Urothelium cell line (cell line): ENCODE results near the gene CLDN34.

Experiments used
- DNase-seq: peaks from one replicate; pipeline ENCODE4 v3.0.0; 2011; ENCODE audit warnings: low spot score, mixed read lengths
- FAIRE-seq: peaks from 2 replicates; lab custom pipeline; 2011; peaks lifted over from hg19 to GRCh38; lab: Jason Lieb, UNC

Gene CLDN34

DNA sequence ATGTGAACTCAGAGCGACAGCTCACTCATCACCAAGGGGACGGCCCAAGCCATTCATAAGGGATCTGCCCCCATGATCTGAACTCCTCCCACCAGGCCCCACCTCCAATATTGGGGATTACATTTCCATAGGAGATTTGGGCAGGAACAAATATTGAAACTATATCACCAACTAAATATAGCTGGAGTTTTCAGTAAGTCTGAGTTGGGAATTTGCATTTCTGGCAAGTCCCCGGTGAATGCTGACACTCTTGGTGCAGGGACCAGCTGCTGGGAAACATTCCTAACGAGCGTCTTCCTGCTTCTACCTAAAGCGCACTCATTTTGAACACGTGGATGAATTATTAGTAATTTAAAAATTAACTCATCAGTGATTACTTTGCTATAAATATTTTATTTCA, 13.2 kb downstream of the CLDN34 start:
- DNase-seq: no peak
- FAIRE-seq: no peak

DNA sequence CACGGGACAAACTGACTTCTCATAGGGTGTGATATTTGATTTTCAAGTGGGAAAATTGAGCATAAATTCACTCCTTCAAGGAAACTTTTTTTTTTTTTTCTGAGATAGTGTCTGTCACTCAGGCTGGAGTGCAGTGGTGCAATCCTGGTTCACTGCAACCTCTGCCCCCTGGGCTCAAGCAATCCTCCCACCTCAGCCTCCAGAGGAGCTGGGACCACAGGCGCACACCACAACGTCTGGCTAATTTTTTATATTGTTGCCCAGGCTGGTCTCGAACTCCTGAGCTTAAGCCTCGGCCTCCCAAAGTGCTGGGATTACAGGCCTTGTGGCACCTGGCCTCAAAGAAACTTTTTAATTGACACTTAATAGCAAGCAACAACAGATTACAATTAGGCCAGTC, 13.8 kb downstream of the CLDN34 start:
- DNase-seq: no peak
- no peak for FAIRE-seq

DNA sequence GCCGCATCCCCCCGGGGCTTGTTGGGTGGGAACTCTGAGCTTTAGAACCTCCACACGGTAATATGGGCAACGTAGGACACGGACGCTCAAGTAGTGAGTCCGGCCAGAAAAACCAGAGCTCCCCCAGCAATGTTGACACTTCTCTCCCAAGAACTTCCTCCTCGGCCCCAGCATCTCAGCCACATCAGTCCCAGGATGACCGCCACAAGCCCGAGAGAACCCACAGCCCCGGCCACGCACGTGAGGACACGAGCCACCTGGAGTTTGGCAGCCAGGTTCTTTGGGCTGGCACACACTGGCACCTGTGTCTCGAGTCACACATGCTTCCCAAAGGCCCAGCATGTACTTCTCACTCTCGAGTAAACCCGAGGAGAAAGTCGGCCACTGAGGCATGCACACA, 16.3 kb downstream of the CLDN34 start:
- DNase-seq (no peak), FAIRE-seq (no peak)

DNA sequence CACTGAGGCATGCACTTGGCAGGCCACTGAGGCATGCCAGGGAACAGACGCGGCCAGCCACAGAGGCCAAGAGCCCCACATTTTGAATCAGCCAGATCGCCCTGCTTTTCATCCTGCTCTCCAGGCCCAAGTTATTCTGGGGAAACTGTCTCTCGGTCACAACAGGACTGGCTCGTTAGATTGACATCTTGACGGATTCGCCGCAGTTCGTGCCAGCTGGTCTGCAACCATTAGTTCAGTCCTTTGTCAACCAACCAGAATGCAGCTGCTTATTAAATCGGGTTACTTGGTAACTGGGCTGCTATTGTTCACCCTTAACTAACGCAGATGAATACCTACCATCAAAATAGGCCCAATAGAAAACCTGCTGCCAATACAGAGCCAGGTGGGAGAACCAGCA, 16.7 kb downstream of the CLDN34 start:
- no peak for FAIRE-seq
- no peak for DNase-seq

DNA sequence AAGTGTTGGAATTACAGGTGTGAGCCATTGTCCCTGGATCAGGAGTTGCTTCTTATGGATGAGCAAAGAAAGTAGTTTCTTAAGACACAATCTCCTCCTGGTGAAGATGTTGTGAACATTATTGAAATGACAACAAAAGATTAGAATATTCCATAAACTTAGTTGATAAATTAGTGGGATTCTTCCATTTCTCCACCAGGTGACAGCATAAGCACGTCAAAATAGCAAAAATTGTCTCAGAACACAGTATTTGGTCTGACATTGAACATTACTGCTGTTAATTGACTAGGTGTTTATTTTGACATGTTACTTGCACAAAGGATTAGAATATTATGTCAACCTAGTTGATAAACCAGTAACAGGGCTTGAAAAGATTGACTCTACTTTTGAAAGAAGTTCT, 21.6 kb downstream of the CLDN34 start:
- no peak for FAIRE-seq
- no peak for DNase-seq

DNA sequence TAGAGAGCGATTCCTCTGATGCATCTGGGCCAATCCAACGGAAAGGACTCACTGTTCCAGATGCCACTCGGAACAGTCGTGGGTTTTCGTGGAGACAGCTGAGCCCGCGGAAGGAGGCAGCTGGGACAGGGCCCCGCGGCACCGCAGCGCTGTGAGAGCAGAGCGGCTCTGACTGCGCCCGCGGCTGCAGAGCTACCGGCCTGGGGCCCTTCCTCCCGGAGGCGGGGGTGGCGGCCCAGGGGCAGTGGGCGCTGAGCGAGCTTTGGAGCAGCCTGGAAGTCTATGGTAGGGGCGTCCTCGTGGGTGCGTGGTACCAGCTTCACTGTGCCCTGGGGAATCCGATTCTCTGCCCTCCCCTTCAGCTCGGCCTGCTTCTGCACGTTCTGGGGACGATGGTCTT, 24.9 kb downstream of the CLDN34 start:
- DNase-seq (no peak), FAIRE-seq (no peak)

DNA sequence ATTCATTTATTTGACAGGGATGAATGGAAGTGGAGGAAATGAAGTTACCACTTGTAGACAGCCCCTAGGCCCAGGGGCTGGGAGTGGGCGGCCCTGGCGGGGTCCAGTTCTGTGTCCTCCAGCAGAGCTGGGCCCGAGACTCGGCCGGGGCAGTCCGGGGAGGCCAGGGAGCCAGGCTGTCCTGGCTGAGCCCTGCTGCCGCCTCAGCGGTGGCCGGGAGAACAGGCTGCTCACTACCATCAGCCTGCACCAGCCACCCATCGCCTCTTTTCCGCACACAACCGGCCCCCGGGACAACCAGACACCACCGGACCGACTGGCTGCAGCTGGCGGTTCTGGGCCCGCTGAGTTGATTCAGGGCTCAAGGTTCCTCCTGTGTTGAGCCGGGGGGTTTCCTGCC, 25.6 kb downstream of the CLDN34 start:
- FAIRE-seq (no peak), DNase-seq (no peak)

DNA sequence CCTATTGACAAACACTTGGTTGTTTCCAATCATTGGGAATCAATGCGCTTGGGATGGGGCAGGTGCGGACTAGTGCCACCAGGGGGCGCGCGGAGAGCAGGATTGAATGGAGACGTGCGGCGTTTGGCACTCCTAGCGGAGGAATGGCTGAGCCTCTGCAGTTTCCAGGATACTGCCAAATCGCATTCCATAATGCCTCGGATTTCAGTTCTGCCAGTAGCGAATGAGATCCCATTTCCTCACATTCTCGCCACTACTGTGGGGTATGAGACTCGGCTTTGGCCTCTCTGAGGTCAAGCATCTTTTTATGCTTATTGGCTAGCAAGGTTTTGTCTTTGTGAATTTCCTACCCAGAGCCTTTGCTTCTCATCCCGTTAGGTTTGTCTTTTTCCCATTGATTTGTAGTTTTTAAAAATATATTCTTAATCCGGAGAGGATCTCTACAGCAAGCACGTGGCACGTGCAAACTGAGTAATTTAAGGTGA, 28.7 kb downstream of the CLDN34 start:
- FAIRE-seq (no peak), DNase-seq (no peak)

DNA sequence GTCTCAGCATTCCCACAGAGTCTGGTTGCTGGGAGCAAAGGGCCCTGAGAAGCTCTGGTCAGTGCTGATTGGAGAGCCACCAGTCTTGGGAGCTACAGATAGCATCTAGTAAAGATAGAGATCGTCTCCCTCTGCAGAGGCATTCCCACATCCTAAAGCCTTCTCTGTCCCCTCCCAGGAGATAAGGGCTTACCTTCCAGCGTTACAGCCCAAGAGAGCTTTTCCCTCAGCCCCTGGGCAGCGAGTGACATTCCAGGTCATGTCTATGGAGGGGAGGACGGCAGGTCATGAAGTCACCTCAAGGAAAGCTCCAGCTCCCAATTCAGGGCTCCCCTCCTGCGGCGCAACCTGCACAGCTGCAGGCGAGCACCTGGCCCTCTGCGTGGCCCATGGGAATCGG, 29.9 kb downstream of the CLDN34 start:
- FAIRE-seq: no peak

DNA sequence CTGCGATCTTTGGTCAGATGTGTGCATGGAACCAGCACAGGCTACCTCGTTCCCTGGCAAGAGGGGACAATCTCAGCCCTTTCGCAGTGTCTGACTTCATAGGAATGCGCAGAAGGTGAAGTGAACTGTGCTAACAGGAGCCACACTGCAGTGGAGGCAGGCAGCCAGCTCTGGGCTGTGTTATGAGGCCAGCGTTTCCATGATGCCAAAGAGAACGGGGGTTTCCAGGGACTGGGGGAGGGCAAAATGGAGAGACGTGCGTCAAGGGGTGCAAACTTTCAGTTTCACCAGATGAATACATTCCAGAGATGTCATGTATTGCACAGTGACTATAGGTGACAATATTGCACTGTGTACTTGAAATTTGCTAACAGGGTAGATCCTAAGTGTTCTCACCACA, 30.4 kb downstream of the CLDN34 start:
- FAIRE-seq (no peak), DNase-seq (no peak)

More for the DNA sequence above, 29.9 kb downstream of the CLDN34 start:
- no peak for DNase-seq

DNA sequence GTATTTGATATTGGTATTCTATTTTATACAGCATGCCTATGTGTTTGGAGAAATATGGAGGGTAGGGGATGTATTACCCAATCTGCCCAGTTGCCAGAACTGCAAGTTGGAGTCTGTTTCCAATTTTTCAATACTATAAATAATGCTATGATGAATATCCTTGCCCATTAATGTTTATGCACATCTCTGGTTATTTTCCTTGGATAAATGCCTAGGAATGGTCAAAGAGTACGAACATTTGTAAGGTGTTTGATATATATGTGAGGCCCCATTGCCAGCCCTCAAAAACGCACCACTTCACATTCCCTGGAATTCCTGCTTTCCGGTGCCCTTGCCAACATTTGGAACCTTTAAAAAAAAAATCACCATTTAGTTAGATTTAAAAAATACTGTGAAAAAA, 34.3 kb downstream of the CLDN34 start:
- no peak for FAIRE-seq
- no peak for DNase-seq

DNA sequence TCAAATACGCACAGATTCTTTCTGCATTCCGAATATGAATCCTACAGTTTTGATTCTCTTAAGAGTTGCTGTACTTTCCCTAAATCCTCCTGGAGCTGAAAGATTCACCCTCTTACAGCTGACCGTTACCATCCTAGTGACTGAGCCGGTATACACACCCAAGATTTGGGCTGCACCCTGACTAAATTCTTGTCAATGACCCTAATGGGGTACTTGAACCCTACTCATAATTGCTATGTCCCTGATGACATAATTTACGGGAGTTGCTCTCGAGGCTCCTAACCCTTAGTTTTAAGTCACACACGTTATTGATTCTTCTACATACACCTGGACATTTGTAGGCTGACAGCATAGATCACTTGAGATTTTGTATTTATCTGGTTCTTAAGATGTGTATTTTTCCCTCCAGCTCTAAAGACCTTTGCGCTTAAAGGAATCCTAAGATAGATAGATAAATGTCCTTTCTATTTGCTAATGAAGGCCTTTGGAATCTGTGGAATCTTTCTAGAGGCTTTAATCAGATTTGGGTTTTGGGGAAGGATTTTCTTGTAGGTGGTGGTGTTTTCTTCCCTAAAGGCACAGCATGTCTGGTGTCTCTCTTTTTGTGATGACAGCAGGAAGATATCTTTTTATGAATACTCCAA, 37.8 kb downstream of the CLDN34 start:
- DNase-seq: no peak
- FAIRE-seq: no peak

DNA sequence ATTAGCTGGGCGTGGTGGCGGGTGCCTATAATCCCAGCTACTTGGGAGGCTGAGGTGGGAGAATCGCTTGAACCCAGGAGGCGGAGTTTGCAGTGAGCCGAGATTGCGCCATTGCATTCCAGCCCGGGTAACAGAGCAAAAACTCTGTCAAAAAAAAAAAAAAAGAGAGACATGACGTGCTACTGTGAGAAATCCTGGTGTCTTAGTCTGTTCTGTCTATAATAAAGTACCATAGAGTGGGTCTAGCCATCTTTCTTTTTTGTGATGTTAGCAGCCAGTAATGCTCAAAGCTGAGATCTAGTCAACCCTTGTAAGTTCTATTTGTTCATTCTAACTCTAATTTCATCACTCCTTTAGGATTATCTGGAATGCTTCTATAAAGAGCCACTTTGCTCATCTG, 38.9 kb downstream of the CLDN34 start:
- FAIRE-seq (no peak), DNase-seq (no peak)

DNA sequence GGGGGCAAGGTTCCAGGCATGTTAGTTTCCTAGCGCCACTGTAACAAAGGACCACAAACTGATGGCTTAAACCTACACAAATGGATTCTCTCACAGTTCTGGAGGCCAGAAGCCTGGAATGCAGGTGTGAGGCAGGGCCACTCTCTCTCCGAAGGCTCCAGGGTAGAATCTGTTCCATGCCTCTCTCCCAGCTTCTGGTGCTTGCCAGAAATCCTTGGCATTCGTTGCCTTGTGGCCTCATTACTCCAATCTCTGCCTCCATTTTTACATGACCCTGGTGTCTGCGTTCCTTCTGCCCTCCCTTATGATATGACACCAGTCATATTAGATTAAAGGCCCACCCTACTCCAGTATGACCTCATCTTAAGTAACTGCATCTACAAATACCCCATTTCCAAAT, 39.6 kb downstream of the CLDN34 start:
- FAIRE-seq: no peak
- DNase-seq: no peak

DNA sequence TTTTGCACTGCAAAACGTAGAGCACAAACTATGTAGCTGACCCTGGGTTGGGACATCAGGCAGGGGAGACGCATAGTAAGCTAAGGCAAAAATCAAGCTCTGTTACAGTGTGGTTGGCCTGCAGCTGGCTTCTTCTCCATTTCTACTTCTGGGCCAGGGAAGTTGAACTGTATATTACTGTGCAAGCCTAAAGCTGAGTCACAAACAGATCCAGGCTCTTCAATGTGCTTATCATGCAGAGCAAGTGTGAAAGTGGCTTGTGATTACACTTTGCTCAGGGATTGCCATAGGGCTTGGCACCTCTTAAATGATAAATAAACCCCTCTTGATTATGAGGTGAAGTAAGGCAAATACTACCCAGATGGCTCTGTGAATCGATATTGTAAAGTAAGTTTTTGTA, 40.5 kb downstream of the CLDN34 start:
- DNase-seq: no peak

DNA sequence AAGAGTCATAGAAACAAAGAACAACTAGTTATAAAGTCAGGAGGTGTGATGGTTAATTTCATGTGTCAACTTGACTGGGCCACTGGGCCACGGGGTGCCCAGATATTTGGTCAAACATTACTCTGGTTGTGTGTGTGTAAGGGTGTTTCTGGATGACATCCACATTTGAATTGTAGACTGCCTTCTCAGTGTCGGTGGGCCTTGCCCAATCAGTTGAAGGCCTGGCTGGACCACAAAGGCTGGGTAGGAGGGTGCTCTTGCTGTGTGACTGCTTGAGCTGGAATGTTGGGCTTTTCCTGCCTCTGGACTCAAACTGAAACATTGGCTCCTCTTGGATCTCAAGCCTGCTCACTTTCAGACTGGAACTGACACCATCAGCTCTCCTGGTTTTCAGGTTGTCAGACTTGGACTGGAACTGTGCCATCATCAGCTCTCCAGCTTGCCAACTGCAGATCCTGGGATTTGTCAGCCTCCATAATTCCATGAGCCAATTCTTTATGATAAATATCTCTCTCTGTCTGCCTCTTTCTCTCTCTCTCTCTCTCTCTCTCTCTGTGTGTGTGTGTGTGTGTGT, 41.4 kb downstream of the CLDN34 start:
- FAIRE-seq (no peak), DNase-seq (no peak)

More for the DNA sequence above, 40.5 kb downstream of the CLDN34 start:
- no peak for FAIRE-seq

DNA sequence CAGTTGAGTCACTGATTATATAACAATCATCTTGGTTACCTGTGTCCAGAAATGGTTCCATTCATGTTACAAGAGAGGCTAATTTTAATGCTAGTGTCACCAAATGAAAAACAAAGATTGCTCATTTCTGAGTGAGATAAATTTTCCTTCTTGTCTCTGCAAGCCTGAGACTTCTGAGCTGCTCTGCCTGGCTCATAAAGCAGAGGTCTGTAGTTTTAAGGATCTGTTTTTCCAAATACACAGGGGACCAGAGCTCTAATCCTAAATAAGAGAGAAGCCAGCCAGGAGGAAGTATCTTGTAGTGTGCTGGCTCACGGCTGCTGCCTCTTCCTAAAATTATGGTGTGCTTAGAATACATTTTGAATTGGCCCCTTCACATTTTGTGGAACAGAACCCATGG, 42.6 kb downstream of the CLDN34 start:
- no peak for FAIRE-seq
- no peak for DNase-seq

DNA sequence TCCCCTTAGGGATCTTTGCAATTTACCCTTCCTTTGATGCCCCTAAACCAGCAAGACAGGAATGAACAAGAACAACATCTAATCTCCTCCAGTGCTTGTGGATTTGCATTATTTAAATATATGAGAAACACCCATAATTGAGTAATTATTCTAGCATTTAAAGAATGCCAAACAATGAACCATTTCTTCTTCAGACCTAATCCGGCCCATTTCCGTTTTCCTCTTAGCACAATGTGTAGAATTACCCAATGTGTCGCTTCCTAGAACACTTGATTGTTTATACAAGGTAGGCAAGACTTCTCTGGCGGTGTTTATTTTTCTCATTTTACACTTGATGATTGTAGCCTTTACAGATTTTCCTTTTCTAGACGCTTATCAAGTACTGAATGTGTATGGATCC, 43.5 kb downstream of the CLDN34 start:
- no peak for FAIRE-seq
- DNase-seq: no peak

DNA sequence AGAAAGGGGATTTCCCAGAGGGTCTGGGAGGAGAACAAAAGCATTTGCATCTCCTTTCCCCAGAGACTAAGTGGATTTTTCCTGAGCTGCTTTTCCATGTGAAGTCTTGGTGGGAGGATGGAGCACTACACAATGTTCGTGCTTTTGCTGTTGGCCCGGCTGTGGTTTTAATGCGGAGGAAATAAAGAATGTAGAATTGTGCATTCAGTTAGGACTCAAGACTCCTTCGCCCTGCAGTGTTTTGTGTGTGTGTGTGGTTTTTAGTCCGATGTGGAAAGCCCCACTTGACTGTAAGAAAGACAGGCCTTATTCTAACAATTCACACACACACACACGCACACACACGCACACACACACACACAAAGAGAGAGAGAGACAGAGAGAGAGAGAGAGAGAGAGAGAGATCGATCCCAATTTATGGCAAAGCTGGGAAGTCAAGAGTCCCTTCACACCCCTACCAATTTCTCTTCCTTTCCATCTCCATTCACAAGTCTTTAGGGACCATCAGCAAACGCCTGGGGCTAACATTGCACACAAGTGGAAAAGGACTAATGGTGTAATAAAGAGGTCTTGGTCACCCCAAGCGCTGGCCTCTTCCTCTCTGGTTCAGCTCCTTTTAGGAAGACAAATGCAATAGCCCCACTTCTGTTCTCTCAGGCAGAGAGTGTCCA, 44.2 kb downstream of the CLDN34 start:
- FAIRE-seq (no peak), DNase-seq (no peak)

DNA sequence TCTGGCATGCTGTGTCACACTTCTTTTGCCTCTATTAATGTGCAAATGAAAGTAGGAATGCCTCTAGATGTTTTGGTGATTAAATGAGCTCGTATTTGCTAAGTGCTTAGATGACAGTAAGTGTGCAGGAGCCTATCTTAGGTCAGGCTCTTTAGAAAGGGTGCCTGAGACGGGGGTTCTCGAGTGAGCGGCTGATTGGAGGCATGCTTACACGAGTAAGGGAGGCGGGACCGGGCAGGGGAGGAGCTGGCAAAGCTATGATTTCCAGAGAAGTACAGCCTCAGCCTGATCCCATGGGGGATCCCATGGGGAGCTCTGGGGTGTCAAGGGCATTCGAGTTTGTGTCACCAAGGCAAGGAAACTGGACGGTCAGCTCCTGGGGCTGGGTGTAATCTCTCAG, 44.8 kb downstream of the CLDN34 start:
- DNase-seq: no peak
- no peak for FAIRE-seq

DNA sequence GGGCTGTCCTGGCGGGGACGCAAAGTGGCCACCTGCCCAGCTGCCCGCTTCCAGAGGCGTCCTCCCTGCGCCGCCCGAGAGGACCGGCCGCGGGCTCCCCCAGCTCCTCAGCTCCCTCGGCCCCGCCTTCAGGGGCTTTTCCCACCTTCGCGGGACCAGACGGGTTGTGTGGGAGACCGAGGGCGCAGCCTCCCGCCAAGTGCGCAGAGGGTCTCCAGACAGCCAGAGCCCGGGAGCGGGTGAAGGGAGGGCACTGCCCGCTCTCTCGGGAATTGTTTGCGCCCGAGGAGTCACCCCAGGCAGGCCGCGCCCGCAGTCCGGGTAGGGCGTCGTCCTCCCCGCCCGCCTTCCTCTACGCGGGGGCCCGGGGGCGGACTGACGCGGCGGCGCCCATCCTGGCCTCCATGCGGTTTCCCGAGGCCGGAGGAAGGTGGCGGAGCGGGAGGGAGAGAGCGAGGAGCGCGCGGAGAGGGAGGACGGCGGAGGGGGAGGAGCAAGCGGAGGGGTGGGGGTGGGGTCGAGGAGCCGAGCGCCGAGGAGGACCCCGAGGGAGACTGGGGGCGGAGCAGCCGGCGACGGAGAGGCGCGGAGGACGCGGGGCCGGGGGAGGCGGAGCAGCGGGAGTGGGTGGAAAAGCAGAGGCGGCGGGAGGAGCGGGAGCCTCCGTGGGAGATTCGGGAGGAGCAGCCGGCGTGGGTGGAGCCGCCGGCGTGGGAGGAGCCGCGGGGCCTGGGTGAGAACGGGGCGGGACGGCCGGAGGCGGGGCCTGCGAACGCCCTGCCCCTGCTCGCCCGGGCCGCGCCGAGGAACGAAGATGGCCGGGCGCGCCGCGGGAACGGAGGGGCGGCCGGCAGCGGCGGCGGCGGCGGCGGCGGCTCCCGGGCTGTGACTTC, 47.5 kb downstream of the CLDN34 start:
- FAIRE-seq: no peak
- DNase-seq: peak; percentile 72
